Ovary (tissue), 3 donors: ENCODE measurements around the gene CYP26C1.

Experiments used
- EP300 ChIP-seq: sonication (generic); formaldehyde crosslinking; IDR thresholded peaks from one replicate; pipeline ENCODE4 v1.6.1; 2017; ENCODE audit warnings: antibody characterized with exemption
- POLR2A ChIP-seq: fragments of 450-650 bp; IDR thresholded peaks from one replicate; pipeline ENCODE4 v1.6.1; 2017; ENCODE audit warnings: antibody characterized with exemption, mild to moderate bottlenecking, moderate library complexity
- TF ChIP-seq, protein P1 (sequence below), 3 donors: fragments of 450-650 bp in 2 of 3; fragments of 200-600 bp in 1 of 3; IDR thresholded peaks; one replicate each; pipeline versions ENCODE4 v1.5.1 to v1.8.0; 2016 to 2022; ENCODE audit warnings: antibody characterized with exemption in 3 of 3, mild to moderate bottlenecking in 1 of 3
- donor health status: DM: no; HTN: no; CAD: no.

DNA sequence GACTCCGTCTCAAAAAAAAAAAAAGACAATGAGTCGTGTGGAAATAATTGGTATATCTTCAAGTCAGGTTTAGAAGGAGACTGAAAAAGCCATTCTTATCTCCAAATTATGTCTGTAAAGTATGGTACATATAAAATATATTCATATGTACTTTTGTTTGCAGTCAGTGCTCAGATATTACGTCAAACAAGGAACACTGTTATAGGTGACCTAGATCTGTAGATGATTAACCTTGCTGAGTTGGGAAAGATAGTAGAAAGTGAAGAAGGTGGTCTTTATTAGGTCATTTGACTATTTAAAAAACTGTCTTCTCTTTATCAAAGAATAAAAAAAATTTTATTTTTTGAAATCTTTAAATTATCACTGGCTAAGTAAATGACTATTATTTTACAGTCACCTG lies 44.9 kb upstream of the CYP26C1 start:
- TF ChIP-seq, protein P1, sequence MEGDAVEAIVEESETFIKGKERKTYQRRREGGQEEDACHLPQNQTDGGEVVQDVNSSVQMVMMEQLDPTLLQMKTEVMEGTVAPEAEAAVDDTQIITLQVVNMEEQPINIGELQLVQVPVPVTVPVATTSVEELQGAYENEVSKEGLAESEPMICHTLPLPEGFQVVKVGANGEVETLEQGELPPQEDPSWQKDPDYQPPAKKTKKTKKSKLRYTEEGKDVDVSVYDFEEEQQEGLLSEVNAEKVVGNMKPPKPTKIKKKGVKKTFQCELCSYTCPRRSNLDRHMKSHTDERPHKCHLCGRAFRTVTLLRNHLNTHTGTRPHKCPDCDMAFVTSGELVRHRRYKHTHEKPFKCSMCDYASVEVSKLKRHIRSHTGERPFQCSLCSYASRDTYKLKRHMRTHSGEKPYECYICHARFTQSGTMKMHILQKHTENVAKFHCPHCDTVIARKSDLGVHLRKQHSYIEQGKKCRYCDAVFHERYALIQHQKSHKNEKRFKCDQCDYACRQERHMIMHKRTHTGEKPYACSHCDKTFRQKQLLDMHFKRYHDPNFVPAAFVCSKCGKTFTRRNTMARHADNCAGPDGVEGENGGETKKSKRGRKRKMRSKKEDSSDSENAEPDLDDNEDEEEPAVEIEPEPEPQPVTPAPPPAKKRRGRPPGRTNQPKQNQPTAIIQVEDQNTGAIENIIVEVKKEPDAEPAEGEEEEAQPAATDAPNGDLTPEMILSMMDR (IDR thresholded peaks at IDR 0.05) = no peak
- no peak for TF ChIP-seq POLR2A
- no peak for TF ChIP-seq EP300
